GM10847 (cell line): ENCODE measurements around the gene PRPF4.
A peak's percentile ranks its signal among the peaks of the same experiment; 100 is the strongest.

ENCODE experiments used
- POLR2A ChIP-seq: IDR thresholded peaks from 2 replicates; pipeline ENCODE4 v1.6.1; 2011; ENCODE audit not compliant: insufficient read length; ENCODE audit errors: extremely low read depth

The PRPF4 gene

DNA sequence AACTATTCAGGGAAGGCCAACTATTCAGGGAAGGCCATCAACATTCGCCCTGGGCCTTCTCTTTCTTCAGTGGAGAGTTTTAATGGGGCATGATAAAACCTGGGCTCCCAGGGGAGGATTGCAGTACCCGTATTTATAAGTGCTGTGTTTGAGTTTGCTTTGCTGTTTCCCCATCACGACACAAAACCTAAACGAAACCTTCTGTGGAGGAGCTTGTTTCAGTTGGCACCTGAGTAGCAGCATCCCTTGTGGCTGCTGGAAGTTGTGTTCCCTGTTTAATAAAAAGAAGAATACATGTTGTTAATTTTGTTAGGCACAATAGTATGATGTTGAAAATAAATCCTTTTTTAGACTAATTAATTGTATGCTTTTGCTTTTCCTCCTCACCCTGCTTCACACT, 56.3 kb downstream of the PRPF4 start:
- TF ChIP-seq POLR2A, result no peak

DNA sequence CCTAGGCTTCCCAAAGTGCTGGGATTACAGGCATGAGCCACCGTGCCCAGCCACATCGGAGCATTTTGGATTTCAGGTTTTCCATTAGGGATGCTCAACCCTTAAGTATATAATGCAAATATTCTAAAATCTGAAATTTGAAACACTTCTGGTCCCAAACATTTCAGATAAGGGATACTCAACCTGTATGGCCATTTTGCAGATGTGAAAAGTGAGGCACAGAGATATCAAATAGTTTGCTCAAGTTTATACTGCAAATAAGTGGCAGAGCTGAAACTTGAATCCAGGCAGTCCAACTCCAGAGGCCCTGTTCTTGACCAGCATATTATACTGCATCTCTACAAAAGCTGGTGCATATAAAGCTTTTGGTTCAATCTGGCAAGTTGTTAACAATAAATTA, 62.3 kb downstream of the PRPF4 start:
- no peak for TF ChIP-seq POLR2A

DNA sequence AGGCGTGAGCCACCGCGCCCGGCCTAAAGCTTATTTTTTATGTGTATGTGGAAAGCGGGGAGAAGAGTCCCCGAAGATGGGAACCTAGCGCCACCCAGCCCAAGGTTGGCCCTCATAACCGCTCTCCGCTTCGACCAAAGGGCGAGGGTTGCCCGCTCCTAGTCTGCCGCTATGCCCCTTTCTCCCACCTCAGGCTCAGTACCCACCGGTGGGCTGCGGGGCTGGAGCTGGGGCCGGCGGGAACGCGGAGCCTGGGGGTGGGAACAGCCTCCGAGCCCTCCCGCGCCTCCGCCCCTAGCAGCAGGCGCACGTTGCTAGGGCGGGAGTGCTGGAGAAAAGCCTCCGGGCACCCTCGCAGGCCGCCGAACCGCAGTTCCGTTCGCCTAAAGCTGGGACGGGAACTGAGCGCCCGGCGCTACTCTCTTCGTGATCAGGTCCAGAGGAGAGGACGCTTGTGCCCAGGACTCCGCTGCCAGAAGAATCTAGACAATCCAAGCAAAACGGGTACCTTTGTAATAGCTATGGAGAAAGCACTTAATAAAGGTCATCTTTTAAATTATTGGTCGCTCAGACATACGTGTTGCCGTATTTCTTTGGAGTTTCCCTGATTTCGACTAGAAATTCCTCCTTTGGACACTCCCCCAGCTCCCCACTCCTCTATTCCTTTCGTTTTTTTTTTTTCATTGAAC, 64.7 kb downstream of the PRPF4 start, which contains the start of gene WDR31:
Gene WDR31 (minus strand): TSS at position 265 of the 689 bp plus-strand sequence. CDS start 8,253 bp downstream, outside the sequence.
- peak; percentile 49 for TF ChIP-seq POLR2A

DNA sequence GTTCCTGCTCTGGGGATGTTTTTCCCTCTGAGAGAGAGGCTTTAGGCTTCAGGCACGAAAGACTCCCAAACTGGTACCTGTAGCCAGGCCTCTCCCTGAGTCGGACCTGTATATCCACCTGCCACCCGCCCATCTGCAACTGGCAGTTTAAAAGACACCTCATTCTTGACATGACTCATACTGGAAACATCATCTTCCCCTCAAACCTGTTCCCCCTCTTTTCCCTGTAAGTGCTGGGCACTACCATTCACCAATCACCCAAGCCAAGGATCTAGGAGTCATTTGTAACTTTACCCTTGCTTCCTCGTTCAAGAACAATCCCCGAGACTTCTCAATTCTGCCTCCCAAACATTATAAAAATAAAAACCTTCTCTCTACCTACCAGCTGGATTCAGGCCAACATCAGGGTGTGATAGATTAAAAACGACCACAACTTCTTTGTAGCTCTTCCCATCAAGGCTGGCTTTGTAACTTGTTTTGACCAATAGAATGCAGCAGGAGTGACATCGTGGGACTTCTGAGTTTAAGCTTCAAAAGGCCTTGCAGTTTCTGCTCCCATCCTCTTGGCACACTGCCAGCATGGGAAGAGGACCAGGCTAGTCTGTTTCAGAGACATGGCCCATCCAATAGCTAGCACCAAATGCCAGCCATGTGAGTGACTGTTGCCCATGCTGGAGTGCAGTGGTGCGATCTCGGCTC, 66.4 kb downstream of the PRPF4 start:
- no peak for TF ChIP-seq POLR2A
